Endothelial cell (in vitro differentiated cells): ENCODE results near the gene TRIM23. TPM values are rescaled to one million over a fixed set of nuclear protein-coding genes. Genes with fewer than 3 reads are reported as not detected.
"Not testable (repeated sequence)": the region's sequence is repeated elsewhere in the genome, so short reads cannot be mapped to it uniquely, and the experiment has no call there.

Experiments
- DNase-seq: peaks from one replicate; pipeline ENCODE4 v3.0.0; 2021; ENCODE audit warnings: low spot score
- H3K27ac Mint-ChIP-seq: one replicate; pipeline ENCODE4 v1.8.0; 2021; ENCODE audit warnings: mixed read lengths, inconsistent platforms; ENCODE audit not compliant: unreplicated experiment
- H3K27me3 Mint-ChIP-seq: one replicate; pipeline ENCODE4 v1.8.0; 2021; ENCODE audit warnings: mild to moderate bottlenecking, moderate library complexity, mixed read lengths, inconsistent platforms; ENCODE audit not compliant: unreplicated experiment
- H3K36me3 Mint-ChIP-seq: one replicate; pipeline ENCODE4 v1.8.0; 2021; ENCODE audit warnings: mild to moderate bottlenecking, low read depth, mixed read lengths, inconsistent platforms; ENCODE audit not compliant: unreplicated experiment
- H3K4me1 Mint-ChIP-seq: one replicate; pipeline ENCODE4 v1.8.0; 2021; ENCODE audit warnings: mild to moderate bottlenecking, mixed read lengths, inconsistent platforms; ENCODE audit not compliant: unreplicated experiment
- H3K4me3 Mint-ChIP-seq: one replicate; pipeline ENCODE4 v1.8.0; 2021; ENCODE audit warnings: mild to moderate bottlenecking, mixed read lengths, inconsistent platforms; ENCODE audit not compliant: unreplicated experiment
- H3K9me3 Mint-ChIP-seq: one replicate; pipeline ENCODE4 v1.8.0; 2021; ENCODE audit warnings: mixed read lengths, inconsistent platforms; ENCODE audit not compliant: unreplicated experiment
- total RNA-seq: library from RNA; stranded (reverse); fragmentation: NEBNext Ultra II Directional; extraction: Animal tissue kit (Norgen Biotek cat#: 25700); gene quantifications from one replicate; pipeline ENCODE4 v1.2.1, GENCODE V29; 2021; ENCODE audit not compliant: unreplicated experiment
- TF ChIP-seq, protein P1 (sequence below): fragments of 200-600 bp; sonication (generic); IDR thresholded peaks from one replicate; pipeline ENCODE4 v1.5.0; 2021; ENCODE audit warnings: antibody characterized with exemption; ENCODE audit not compliant: unreplicated experiment

TRIM23 gene
- total RNA-seq, 1 donor from 2014 or later = 12.8 TPM

DNA sequence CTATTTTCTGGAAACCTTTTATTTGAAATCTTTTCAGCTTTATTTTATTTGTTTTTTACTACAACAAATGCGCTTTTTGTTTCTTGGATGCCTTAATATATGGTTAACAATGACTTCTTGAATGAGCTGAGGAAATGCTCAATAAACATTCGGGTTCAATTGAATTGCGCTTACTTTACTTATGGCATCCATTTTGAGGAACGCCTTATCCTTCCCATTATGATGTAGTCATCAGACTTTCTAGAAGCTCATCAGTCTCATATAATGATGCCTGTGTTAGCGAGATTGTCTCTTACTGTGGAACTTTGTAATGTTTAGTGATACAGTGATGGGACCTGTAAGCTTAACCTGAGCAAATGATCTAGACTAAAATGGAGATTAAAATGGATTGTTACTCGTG lies 1.6 kb upstream of the TRIM23 start:
- no peak for DNase-seq
- H3K36me3 Mint-ChIP-seq = no peaks in the 10 kb centered on the region
- peak overlapping the region; percentile 74 for H3K27ac Mint-ChIP-seq
- peaks cover 5% of the 10 kb centered on the region for H3K27me3 Mint-ChIP-seq
- peak overlapping the region; percentile 97 for H3K4me3 Mint-ChIP-seq
- peaks cover 16% of the 10 kb centered on the region for H3K4me1 Mint-ChIP-seq
- no peaks in the 10 kb centered on the region for H3K9me3 Mint-ChIP-seq
- TF ChIP-seq, protein P1, sequence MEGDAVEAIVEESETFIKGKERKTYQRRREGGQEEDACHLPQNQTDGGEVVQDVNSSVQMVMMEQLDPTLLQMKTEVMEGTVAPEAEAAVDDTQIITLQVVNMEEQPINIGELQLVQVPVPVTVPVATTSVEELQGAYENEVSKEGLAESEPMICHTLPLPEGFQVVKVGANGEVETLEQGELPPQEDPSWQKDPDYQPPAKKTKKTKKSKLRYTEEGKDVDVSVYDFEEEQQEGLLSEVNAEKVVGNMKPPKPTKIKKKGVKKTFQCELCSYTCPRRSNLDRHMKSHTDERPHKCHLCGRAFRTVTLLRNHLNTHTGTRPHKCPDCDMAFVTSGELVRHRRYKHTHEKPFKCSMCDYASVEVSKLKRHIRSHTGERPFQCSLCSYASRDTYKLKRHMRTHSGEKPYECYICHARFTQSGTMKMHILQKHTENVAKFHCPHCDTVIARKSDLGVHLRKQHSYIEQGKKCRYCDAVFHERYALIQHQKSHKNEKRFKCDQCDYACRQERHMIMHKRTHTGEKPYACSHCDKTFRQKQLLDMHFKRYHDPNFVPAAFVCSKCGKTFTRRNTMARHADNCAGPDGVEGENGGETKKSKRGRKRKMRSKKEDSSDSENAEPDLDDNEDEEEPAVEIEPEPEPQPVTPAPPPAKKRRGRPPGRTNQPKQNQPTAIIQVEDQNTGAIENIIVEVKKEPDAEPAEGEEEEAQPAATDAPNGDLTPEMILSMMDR = no peak

DNA sequence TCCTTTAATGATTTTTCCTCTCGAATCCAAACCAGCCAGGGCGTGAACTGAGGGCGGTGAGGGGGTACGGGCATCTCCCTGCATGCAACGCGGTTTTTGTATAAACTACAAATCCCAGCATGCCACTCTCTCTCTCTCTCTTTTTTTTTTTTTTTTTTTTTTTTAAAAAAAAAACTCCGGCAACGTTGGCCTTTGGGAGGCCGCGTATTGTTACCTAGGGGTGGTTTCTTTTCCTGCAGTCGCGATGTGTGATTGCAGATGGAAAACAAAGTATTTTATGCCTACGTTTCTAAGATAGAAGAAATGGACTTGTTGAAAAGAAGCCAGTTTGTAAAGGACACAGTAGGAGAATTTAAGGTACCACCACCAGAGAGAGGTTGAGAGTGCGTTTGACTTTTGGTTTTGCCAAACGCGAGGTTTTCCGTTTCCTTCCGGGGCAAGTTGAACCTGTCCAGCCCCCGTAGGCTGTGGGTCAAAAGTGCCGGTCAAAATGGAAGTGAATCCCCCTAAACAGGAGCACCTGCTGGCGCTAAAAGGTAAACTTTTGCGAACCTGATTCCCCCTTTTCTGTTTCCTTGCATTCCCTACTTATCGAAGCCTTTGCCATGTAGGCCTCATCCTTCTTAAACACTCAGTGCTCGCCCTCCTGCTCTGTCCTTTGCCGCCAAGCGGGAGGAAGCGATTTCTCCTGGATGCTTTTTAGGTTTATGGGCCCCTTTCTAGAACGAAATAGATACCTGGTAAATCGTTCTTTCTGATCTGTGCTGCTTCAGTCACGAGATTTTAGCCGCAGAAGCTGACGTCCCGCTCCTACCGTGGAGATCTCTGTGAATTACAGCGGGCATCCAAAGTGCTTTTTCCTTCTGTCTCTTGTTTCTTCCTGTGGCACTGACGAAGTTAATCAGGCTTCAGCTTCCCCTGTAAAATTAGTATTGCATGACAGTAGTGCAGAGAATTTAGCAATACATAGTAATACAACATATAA lies 730 bp upstream of the TRIM23 start, which contains the start of the genes SHLD3 and TRAPPC13:
Gene SHLD3 (plus strand): TSS at position 457 of the 985 bp plus-strand sequence. CDS start 4,561 bp downstream, outside the sequence.
Gene TRAPPC13 (plus strand): TSS at position 457 of the 985 bp plus-strand sequence. CDS start 34 bp downstream, at position 491.
- no peaks in the 10 kb centered on the region for H3K36me3 Mint-ChIP-seq
- no peaks in the 10 kb centered on the region for H3K9me3 Mint-ChIP-seq
- peaks cover 16% of the 10 kb centered on the region for H3K4me1 Mint-ChIP-seq
- peak within 1 kb of the TSS; percentile 97 for H3K4me3 Mint-ChIP-seq
- TF ChIP-seq, protein P1 = no peak
- H3K27me3 Mint-ChIP-seq = peaks cover 5% of the 10 kb centered on the region
- peak within 1 kb of the TSS; percentile 97 for H3K27ac Mint-ChIP-seq
- peak; percentile 66 for DNase-seq

DNA sequence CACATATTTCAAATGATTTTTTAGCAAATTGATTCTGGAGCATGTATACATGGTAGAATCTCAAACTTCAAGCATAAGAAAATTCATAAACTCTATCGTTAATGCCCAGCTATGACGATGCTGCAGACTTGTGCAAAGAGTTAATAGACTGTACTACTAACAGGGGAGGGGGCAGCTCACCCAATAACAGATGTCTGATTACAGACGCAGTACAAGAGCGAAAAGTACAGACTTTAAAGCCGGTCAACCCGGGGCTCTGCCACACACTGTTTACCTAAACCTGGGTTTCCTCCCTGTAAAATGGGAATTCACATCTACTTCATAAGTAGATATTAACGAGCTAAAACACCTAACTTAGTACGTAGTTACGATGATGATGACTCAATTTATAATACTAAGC lies 651 bp downstream of the TRIM23 start:
- Mint-ChIP-seq H3K27ac (peak overlapping the region; percentile 70), H3K4me1 (peaks cover 16% of the 10 kb centered on the region)

DNA sequence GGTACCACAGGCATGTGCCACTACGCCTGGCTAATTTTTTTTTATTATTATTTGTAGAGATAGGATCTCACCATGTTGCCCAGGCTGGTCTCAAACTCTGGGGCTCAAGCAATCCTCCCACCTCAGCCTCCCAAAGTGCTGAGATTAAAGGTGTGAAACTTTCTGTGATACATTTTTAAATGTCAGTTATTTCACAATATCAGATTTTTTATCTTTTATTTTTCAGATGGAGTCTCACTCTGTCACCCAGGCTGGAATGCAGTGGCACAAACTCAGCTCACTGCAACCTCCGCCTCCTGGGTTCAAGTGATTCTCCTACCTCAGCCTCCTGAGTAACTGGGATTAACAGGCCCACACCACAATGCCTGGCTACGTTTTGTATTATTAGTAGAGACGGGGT lies 2.2 kb downstream of the TRIM23 start:
- not testable (repeated sequence) for H3K4me3 Mint-ChIP-seq

More for the DNA sequence above, 651 bp downstream of the TRIM23 start:
- Mint-ChIP-seq H3K27me3 (peaks cover 5% of the 10 kb centered on the region), H3K4me3 (peak overlapping the region; percentile 97), H3K36me3 (no peaks in the 10 kb centered on the region), H3K9me3 (no peaks in the 10 kb centered on the region)
- no peak for DNase-seq
- TF ChIP-seq, protein P1 = no peak

DNA sequence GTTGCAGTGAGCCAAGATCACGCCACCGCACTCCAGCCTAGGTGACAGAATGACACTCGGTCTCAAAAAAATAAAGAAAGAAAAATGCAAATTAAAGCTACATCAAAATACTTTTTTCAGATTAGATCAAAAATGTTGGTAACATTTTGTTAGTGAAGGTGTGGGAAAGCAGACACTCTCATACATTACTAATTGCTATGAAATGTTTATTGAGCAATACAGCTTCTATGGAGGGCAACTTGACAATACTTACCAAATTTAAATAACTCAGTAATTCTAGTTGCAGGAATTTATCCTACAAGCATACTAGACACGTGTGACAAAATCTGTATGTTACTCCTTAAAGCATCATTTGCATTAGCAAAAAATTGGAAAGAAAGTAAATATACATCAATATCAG lies 4.1 kb downstream of the TRIM23 start:
- no peak overlapping the region for H3K27ac Mint-ChIP-seq
- no peak overlapping the region for H3K4me3 Mint-ChIP-seq
- DNase-seq = no peak
- H3K9me3 Mint-ChIP-seq = no peaks in the 10 kb centered on the region
- H3K4me1 Mint-ChIP-seq = peaks cover 6% of the 10 kb centered on the region
- peaks cover 4% of the 10 kb centered on the region for H3K27me3 Mint-ChIP-seq
- no peaks in the 10 kb centered on the region for H3K36me3 Mint-ChIP-seq
- TF ChIP-seq, protein P1 = no peak

More for the DNA sequence above, 2.2 kb downstream of the TRIM23 start:
- not testable (repeated sequence) for H3K27ac Mint-ChIP-seq, DNase-seq, H3K36me3 Mint-ChIP-seq, H3K9me3 Mint-ChIP-seq, H3K27me3 Mint-ChIP-seq
- H3K4me1 Mint-ChIP-seq = peaks cover 16% of the 10 kb centered on the region
